Retinal pigment epithelial cell (primary cell): ENCODE data around the gene CD36.
A peak's percentile ranks its signal among the peaks of the same experiment; 100 is the strongest.

Experiments used
- DNase-seq: peaks from one replicate; pipeline ENCODE4 v3.0.0-alpha.2; 2010; ENCODE audit warnings: low read depth
- H3K4me3 ChIP-seq: 2 replicates; pipeline ENCODE4 v1.5.1; 2011; ENCODE audit warnings: mild to moderate bottlenecking, low read length, control low read depth, moderate library complexity
- CTCF ChIP-seq: conservative IDR thresholded peaks from 2 replicates; pipeline ENCODE4 v1.5.1; 2011; ENCODE audit warnings: low read depth, low read length, control low read depth, inconsistent platforms

CD36 gene

GRCh38 chr7:80722616-80723195, 84.3 kb downstream of the CD36 start:
- TF ChIP-seq CTCF: no peak
- H3K4me3 ChIP-seq: no peak overlapping the region
- peak; percentile 98 for DNase-seq

- no peak overlapping the region for H3K4me3 ChIP-seq
- TF ChIP-seq CTCF: no peak
- no peak for DNase-seq
Observed at GRCh38 chr7:80724249-80724871, 85.9 kb downstream of the CD36 start.

- no peak for TF ChIP-seq CTCF
- H3K4me3 ChIP-seq: no peak overlapping the region
- no peak for DNase-seq
Observed at GRCh38 chr7:80725181-80725611, 86.8 kb downstream of the CD36 start.
